ENCODE data around the gene CROCC2.

The CROCC2 gene

DNA sequence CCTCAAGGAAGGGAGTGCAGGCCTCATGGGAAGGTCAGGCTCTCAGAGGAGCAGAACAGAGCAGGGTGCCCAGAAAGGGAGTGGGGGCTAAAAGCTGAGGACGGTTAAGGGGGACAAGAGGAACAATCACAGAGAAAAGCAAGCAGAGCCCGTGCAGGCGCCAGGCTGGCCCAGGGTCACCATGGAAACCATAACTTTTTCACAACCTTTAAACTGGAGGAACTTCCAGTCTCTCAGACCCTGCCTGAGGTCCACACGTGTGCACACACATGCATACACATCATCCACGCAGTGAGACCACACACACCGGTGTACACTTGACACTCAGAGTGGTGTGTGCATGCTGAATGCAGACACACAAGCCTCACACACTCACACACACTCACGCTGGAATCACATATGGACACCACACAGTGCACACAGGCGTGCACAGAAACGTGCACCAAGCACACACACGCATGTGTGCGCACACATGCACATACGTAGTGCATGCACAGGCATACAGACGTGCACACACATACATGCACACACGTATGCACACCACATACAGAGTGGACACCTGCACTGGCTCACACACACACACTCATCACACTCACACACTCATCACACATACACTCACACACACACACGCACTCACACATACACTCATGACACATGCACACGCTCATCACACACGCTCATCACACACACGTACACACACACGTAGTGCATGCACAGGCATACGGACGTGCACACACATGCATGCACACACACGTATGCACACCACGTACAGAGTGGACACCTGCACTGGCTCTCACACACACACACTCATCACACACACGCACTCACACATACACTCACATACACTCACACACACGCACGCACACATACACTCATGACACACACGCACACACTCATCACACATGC is 55.1 kb downstream of the CROCC2 start:
- Histone ChIP-seq H3K27ac (no peak overlapping the region), H3K4me1 (peaks cover 73% of the 10 kb centered on the region), H3K36me3 (no peaks in the 10 kb centered on the region), H4K20me1 (no peaks in the 10 kb centered on the region), H3K9ac (no peak overlapping the region), H3K9me3 (no peaks in the 10 kb centered on the region), H3K4me2 (0 out of 2 replicates have a peak overlapping the region, but pooled peaks have one; percentile 23), H3K27me3 (no peaks in the 10 kb centered on the region), H3K4me3 (no peak overlapping the region)
- no peak for TF ChIP-seq Cebpa-rat (IDR thresholded peaks at IDR 0.05)

DNA sequence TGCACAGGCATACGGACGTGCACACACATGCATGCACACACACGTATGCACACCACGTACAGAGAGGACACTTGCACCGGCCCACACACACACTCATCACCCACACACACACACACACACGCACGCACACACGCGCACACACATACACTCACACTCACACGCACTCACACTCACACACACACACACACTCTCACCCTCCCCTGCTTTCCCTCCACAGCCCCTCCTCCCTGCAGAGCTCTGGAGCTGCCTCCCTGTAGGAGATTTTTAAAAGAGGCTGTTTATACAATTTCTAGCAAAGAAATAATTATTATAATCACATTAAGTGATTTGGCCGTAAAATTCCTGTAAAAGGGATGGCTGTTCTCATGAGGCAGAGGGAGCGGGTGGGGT is 55.8 kb downstream of the CROCC2 start:
- Histone ChIP-seq H3K4me1 (peaks cover 73% of the 10 kb centered on the region), H3K36me3 (no peaks in the 10 kb centered on the region), H3K27me3 (no peaks in the 10 kb centered on the region), H4K20me1 (no peaks in the 10 kb centered on the region), H3K4me3 (no peak overlapping the region), H3K9me3 (no peaks in the 10 kb centered on the region), H3K4me2 (no peak overlapping the region), H3K27ac (no peak overlapping the region), H3K9ac (no peak overlapping the region)
- TF ChIP-seq Cebpa-rat (IDR thresholded peaks at IDR 0.05), result no peak

DNA sequence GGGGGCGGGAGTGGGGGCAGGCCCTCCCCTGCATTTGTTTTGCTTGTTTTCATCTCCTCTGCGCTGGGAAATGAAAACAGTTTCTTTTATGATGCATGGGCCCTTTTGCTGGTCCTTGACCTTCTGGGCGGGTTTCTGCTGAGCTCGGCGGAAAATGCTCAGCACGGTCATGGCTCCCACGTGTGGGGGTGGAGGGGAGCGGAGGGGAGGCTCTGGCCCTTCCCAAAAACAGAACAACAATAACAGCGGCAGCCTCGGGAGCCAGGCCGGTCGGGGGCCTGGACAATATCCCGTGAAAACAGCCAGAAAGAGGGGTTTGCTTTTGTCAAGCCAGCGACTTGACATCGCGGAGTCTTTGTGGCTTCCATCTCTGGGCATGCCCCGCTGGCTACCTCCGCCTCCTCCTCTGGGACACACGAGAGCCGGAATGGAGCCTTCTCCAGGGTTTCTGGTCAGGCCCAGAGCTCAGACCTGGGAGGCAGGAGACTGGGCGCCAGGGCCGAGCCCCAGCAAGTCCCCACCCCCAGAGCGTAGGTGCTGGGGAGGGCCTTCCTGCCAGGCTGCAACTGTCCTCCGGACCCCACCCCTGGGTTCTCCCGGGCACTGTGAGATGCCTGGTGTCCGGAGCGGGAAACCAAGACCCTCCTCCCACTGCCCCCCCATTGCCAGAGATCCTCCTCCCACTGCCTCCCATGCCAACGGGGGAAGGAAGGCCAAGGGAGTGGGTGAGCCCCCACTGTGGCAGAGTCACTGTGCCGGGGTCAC is 56.3 kb downstream of the CROCC2 start:
- Histone ChIP-seq H3K36me3 (no peaks in the 10 kb centered on the region), H3K4me1 (peaks cover 75% of the 10 kb centered on the region), H4K20me1 (no peaks in the 10 kb centered on the region), H3K4me2 (peak overlapping the region; percentile 75), H3K27ac (peak overlapping the region; percentile 74), H3K9ac (no peak overlapping the region), H3K27me3 (no peaks in the 10 kb centered on the region), H3K9me3 (no peaks in the 10 kb centered on the region), H3K4me3 (no peak overlapping the region)
- no peak for TF ChIP-seq Cebpa-rat (IDR thresholded peaks at IDR 0.05)

DNA sequence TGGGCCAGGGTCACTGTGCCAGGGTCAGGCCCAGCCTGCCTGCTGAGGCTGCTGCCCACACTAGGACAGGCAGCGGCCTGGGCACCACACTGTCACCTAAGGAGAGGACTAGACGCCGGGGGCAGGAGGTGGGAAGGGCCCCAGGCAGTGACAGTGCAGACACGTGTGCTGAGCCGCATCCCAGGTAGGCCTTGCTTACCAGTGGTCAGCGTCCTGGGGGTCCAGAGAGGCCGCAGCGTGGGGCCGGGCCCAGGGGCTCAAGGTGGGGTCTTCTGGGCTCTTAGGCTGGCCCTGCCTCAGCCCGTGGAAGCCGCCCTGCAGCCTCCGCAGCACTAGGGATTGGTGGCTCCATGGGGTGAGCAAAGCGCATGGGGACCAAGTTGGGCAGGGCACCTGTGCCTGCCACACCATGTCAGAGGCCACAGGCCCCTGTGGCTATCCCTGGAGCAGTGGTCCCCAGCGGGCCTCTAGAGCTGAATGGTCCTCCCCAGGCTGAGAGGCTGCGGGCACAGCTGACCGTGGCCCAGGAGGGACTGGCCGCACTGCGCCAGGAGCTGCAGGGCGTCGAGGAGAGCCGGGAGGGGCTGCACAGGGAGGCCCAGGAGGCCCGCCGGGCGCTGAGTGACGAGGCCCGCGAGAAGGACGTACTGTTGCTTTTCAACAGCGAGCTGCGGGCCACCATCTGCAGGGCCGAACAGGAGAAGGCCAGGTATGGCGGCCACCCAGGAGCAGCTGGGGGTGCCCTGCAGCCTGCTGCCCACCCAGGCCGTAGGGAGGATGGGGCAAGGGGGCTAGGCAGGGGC is 57.1 kb downstream of the CROCC2 start:
- no peak for TF ChIP-seq Cebpa-rat (IDR thresholded peaks at IDR 0.05)
- Histone ChIP-seq H3K36me3 (no peaks in the 10 kb centered on the region), H3K9me3 (no peaks in the 10 kb centered on the region), H3K9ac (no peak overlapping the region), H3K4me3 (no peak overlapping the region), H3K4me2 (peak overlapping the region; percentile 75), H3K27me3 (no peaks in the 10 kb centered on the region), H3K4me1 (peaks cover 75% of the 10 kb centered on the region), H4K20me1 (no peaks in the 10 kb centered on the region), H3K27ac (peak overlapping the region; percentile 74)

DNA sequence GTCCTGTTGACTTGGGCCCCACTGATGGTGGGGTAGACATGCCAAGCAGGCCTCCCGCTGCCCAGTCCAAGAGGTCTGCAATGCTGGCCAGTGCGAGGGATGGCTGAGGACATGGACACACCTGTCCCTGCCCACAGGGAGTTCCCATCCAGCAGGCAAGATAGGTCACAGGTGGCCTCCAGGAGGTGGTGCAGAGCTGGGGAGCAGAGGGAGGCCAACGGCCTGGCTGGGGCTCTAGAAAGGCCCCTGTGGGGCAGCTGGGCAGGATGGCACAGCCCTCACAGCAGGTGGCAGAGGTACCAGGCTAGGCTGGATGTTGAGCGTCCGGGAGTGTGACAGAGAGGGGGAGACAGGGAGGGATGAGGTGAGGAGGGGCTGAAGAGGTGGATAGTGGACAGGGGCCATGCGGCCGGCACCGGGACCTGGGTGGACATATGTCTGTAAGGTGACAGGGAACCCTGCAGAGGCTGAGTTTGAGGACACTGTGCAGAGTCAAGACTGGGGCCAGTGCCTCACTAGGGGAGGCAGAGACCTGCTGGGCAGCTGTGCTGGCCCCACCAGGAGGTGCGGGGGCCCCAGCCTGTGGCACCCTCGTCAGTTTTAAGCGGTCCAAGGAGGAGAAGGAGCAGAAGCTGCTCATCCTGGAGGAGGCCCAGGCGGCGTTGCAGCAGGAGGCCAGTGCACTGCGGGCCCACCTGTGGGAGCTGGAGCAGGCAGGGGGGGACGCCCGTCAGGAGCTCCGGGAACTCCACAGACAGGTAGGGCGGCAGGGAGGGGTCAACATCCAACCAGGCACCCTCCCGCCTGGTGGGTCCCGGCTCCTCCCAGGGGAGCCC is 58.0 kb downstream of the CROCC2 start:
- Histone ChIP-seq H3K9ac (no peak overlapping the region), H3K27ac (no peak overlapping the region), H3K4me3 (no peak overlapping the region), H3K27me3 (no peaks in the 10 kb centered on the region), H3K9me3 (no peaks in the 10 kb centered on the region), H4K20me1 (no peaks in the 10 kb centered on the region), H3K4me1 (peaks cover 75% of the 10 kb centered on the region), H3K4me2 (no peak overlapping the region), H3K36me3 (no peaks in the 10 kb centered on the region)
- TF ChIP-seq Cebpa-rat (IDR thresholded peaks at IDR 0.05), result no peak

DNA sequence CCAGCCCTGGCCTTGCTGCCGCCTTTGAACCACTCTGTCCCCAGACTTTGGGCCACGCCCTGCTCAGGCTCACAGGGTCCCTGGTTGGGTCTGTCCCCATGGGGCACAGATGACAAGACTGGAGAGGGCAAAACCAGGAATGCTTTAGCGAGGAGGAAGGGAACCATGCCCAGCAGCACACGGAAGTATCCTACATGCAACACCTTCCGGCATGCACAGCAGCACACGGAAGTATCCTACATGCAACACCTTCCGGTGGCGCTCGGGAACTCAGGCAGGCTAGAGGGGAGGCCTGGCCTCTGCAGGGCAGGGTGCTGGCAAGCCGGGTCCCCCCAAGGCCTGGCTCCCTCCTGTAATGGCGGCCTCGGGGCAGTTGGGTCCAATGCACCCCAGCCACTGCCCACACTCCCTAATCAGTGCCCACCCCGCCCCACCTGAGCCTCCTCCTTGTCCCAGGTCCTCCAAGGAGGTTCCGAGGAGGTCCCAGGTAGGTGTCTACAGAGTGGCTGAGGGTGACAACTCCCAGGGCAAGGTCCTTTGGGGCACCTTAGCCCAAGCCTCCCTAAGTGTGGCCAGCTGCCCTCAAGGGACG is 58.7 kb downstream of the CROCC2 start:
- no peak overlapping the region for H3K9ac ChIP-seq
- TF ChIP-seq Cebpa-rat (IDR thresholded peaks at IDR 0.05), result no peak

DNA sequence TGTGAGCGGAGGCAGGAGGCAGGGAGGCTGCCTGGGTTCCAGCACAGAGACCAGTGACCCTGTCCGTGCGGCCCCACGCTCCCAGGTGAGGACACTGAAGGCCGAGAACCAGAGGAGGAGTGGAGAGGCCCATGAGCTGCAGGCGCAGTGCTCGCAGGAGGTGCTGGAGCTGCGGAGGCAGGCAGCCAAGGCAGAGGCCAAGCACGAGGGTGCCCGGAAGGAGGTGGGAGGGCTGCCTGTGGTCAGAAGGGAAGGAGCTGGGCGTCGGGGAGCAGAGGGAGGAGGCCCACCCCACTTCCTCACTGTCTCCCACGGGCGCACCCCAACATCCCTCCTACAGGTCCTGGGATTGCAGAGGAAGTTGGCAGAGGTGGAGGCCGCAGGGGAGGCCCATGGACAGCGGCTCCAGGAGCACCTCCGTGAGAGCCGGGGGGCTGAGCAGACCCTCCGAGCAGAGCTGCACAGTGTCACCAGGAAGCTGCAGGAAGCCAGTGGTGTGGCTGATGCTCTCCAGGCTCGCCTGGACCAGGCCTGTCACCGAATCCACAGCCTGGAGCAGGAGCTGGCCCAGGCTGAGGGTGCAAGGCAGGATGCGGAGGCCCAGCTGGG is 59.3 kb downstream of the CROCC2 start:
- Histone ChIP-seq H3K9me3 (no peaks in the 10 kb centered on the region; the same call in 1 of the 2 replicates), H3K27me3 (no peaks in the 10 kb centered on the region), H3K36me3 (no peaks in the 10 kb centered on the region), H4K20me1 (no peaks in the 10 kb centered on the region), H3K4me1 (peaks cover 63% of the 10 kb centered on the region), H3K27ac (no peak overlapping the region), H3K4me3 (no peak overlapping the region), H3K4me2 (0 out of 2 replicates have a peak overlapping the region, but pooled peaks have one; percentile 2), H3K9ac (no peak overlapping the region)
- TF ChIP-seq Cebpa-rat (IDR thresholded peaks at IDR 0.05), result no peak

More for the DNA sequence above, 58.7 kb downstream of the CROCC2 start:
- H3K4me3 ChIP-seq, result no peak overlapping the region
- H3K4me2 ChIP-seq, result no peak overlapping the region
- H3K27me3 ChIP-seq, result no peaks in the 10 kb centered on the region
- peaks cover 69% of the 10 kb centered on the region for H3K4me1 ChIP-seq
- H4K20me1 ChIP-seq, result no peaks in the 10 kb centered on the region
- H3K9me3 ChIP-seq, result no peaks in the 10 kb centered on the region; the same call in 1 of the 2 replicates
- no peaks in the 10 kb centered on the region for H3K36me3 ChIP-seq
- H3K27ac ChIP-seq, result no peak overlapping the region

DNA sequence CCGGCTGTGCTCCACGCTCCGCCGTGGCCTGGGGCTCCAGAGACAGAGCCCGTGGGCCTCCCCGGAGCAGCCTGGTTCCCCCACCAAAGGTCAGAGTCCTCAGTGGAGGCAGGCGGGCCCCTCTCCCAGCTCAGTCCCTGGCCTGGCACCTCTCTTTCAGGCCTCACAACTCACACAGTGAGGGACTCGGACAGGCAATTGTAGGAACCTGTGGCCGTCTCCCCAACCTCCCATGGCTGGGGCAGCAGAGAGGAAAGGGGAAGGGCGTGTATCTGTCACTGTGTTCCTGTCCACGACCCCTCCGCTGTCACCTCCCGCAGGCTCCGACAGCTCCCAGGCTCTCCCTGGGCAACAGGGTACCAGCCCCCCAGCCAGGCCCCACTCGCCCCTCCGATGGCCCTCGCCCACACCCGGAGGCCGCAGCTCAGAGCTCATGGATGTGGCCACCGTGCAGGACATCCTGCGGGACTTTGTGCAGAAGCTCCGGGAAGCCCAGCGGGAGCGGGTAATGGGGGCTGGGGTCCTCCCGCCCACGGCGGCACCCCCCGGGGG is 59.8 kb downstream of the CROCC2 start:
- H3K9me3 ChIP-seq, result no peaks in the 10 kb centered on the region; the same call in 1 of the 2 replicates
- no peaks in the 10 kb centered on the region for H4K20me1 ChIP-seq
- H3K27ac ChIP-seq, result no peak overlapping the region
- H3K4me1 ChIP-seq, result peaks cover 59% of the 10 kb centered on the region
- H3K4me2 ChIP-seq, result peak overlapping the region; percentile 62; the same call in 1 of the 2 replicates
- H3K9ac ChIP-seq, result no peak overlapping the region
- H3K27me3 ChIP-seq, result no peaks in the 10 kb centered on the region
- TF ChIP-seq Cebpa-rat (IDR thresholded peaks at IDR 0.05), result no peak
- no peak overlapping the region for H3K4me3 ChIP-seq
- no peaks in the 10 kb centered on the region for H3K36me3 ChIP-seq

Measured in BLaER1 (cell line).